WERI-Rb-1 (cell line): ENCODE data around the gene PAXX.

Source experiments
- DNase-seq: peaks from one replicate; pipeline ENCODE4 v3.0.0-alpha.2; 2020
- H3K27ac ChIP-seq: fragments of 250-450 bp; sonication (Bioruptor Pico); 2 replicates; pipeline ENCODE4 v1.5.1; 2020; ENCODE audit warnings: mild to moderate bottlenecking, moderate library complexity
- H3K27me3 ChIP-seq: fragments of 250-450 bp; sonication (Bioruptor Pico); 2 replicates; pipeline ENCODE4 v1.5.1; 2021; ENCODE audit warnings: mild to moderate bottlenecking, low read depth, moderate library complexity; ENCODE audit not compliant: insufficient read depth, severe bottlenecking
- H3K36me3 ChIP-seq: fragments of 250-450 bp; sonication (Bioruptor Pico); 2 replicates; pipeline ENCODE4 v1.5.1; 2020; ENCODE audit warnings: mild to moderate bottlenecking, moderate library complexity
- H3K4me3 ChIP-seq: 2 replicates; pipeline ENCODE4 v1.5.1; 2011; ENCODE audit warnings: low read depth, mild to moderate bottlenecking, control low read depth, low read length
- H3K9me3 ChIP-seq: fragments of 250-450 bp; sonication (Bioruptor Pico); 2 replicates; pipeline ENCODE4 v1.5.1; 2021; ENCODE audit warnings: mild to moderate bottlenecking, moderate library complexity; ENCODE audit not compliant: severe bottlenecking
- CTCF ChIP-seq: IDR thresholded peaks from 2 replicates; pipeline ENCODE4 v1.5.1; 2011; ENCODE audit warnings: low read depth, mild to moderate bottlenecking, control low read depth, inconsistent platforms, low read length

Gene PAXX

GRCh38 chr9:137039611-137040366 lies 47.6 kb downstream of the PAXX start:
- no peak overlapping the region for H3K4me3 ChIP-seq
- peaks cover 31% of the 10 kb centered on the region for H3K36me3 ChIP-seq
- no peak for TF ChIP-seq CTCF
- no peak overlapping the region for H3K27ac ChIP-seq
- H3K9me3 ChIP-seq = no peaks in the 10 kb centered on the region
- no peaks in the 10 kb centered on the region for H3K27me3 ChIP-seq
- no peak for DNase-seq

- peaks cover 31% of the 10 kb centered on the region for H3K36me3 ChIP-seq
- no peak for TF ChIP-seq CTCF
- H3K27ac ChIP-seq = no peak overlapping the region
- no peaks in the 10 kb centered on the region for H3K9me3 ChIP-seq
- no peaks in the 10 kb centered on the region for H3K27me3 ChIP-seq
- DNase-seq = no peak
- H3K4me3 ChIP-seq = no peak overlapping the region
Measured at GRCh38 chr9:137040568-137040967, 48.3 kb downstream of the PAXX start.

- DNase-seq = no peak
- Histone ChIP-seq H3K27me3 (no peaks in the 10 kb centered on the region), H3K36me3 (peaks cover 31% of the 10 kb centered on the region), H3K9me3 (no peaks in the 10 kb centered on the region), H3K4me3 (no peak overlapping the region), H3K27ac (no peak overlapping the region)
- no peak for TF ChIP-seq CTCF
Measured at GRCh38 chr9:137041124-137041523, 48.9 kb downstream of the PAXX start.

GRCh38 chr9:137042751-137043727 lies 50.8 kb downstream of the PAXX start:
- Histone ChIP-seq H3K27me3 (no peaks in the 10 kb centered on the region), H3K36me3 (peaks cover 30% of the 10 kb centered on the region), H3K4me3 (no peak overlapping the region), H3K9me3 (no peaks in the 10 kb centered on the region), H3K27ac (no peak overlapping the region)
- peak; percentile 33 for DNase-seq
- no peak for TF ChIP-seq CTCF
